CD14-positive monocyte (primary cell): Measurements from ENCODE around the gene SLC47A2. TPM values are rescaled to one million over a fixed set of nuclear protein-coding genes. Genes with fewer than 3 reads are reported as not detected.

ENCODE experiments used
- DNase-seq, 3 donors: peaks; one replicate each; pipeline ENCODE4 v3.0.0-alpha.2; 2011 to 2022
- H2AFZ ChIP-seq: 2 replicates; pipeline ENCODE4 v1.6.0; 2012; ENCODE audit warnings: mild to moderate bottlenecking, low read depth, low read length, inconsistent platforms; ENCODE audit not compliant: insufficient read depth, poor library complexity, severe bottlenecking
- H3K27ac ChIP-seq, 2 donors: 1 replicate in 1 of 2; 2 replicates in 1 of 2; pipeline ENCODE4 v1.5.1; 2012 to 2013; ENCODE audit warnings: low read length in 2 of 2, control low read depth in 1 of 2, inconsistent platforms in 1 of 2, low read depth in 1 of 2, mild to moderate bottlenecking in 1 of 2
- H3K27me3 ChIP-seq, 2 donors: one replicate each; pipeline versions ENCODE4 v1.6.0 to v1.6.1; 2011 to 2013; ENCODE audit warnings: low read length in 2 of 2; ENCODE audit not compliant: control insufficient read depth in 2 of 2, insufficient read depth in 2 of 2
- H3K36me3 ChIP-seq, 2 donors: replicated peaks in 1 of 2; 1 replicate in 1 of 2; 2 replicates in 1 of 2; pipeline versions ENCODE4 v1.5.1 to v1.6.1; 2012 to 2013; ENCODE audit warnings: low read length in 2 of 2, control low read depth in 1 of 2, inconsistent platforms in 1 of 2, mild to moderate bottlenecking in 1 of 2; ENCODE audit not compliant: insufficient read depth in 2 of 2, control insufficient read depth in 1 of 2
- H3K4me1 ChIP-seq, 2 donors: 1 replicate in 1 of 2; 2 replicates in 1 of 2; pipeline versions ENCODE4 v1.5.1 to v1.6.1; 2012 to 2013; ENCODE audit warnings: low read length in 2 of 2, control low read depth in 1 of 2, inconsistent platforms in 1 of 2, mild to moderate bottlenecking in 1 of 2, moderate library complexity in 1 of 2; ENCODE audit not compliant: insufficient read depth in 2 of 2, control insufficient read depth in 1 of 2
- H3K4me2 ChIP-seq: replicated peaks from 2 replicates; pipeline ENCODE3; 2012; ENCODE audit warnings: low read length, moderate library complexity, mild to moderate bottlenecking; ENCODE audit not compliant: poor library complexity, severe bottlenecking; ENCODE audit errors: extremely low read depth
- H3K4me3 ChIP-seq, 3 experiments: fragments of 200-600 bp in 1 of 3; sonication (generic) in 1 of 3; replicated peaks in 1 of 3; 1 replicate in 2 of 3; 2 replicates in 1 of 3; pipeline ENCODE4 v1.5.1; 2011 to 2013; ENCODE audit warnings: low read length in 3 of 3, mild to moderate bottlenecking in 3 of 3, control low read depth in 2 of 3, low read depth in 2 of 3, inconsistent platforms in 1 of 3, moderate library complexity in 1 of 3
- H3K79me2 ChIP-seq: 2 replicates; pipeline ENCODE4 v1.6.0; 2012; ENCODE audit warnings: mild to moderate bottlenecking, control low read depth, inconsistent platforms, low read length, moderate library complexity; ENCODE audit not compliant: insufficient read depth
- H3K9ac ChIP-seq: 2 replicates; pipeline ENCODE4 v1.6.0; 2017; ENCODE audit warnings: low read length, mild to moderate bottlenecking; ENCODE audit not compliant: insufficient read depth, poor library complexity, severe bottlenecking
- H3K9me3 ChIP-seq, 2 donors: replicated peaks in 1 of 2; 1 replicate in 1 of 2; 2 replicates in 1 of 2; pipeline versions ENCODE4 v1.5.1 to v1.6.1; 2012 to 2013; ENCODE audit warnings: low read length in 2 of 2, control low read depth in 1 of 2; ENCODE audit not compliant: control insufficient read depth in 1 of 2, insufficient read depth in 1 of 2
- H4K20me1 ChIP-seq: 2 replicates; pipeline ENCODE4 v1.6.0; 2012; ENCODE audit warnings: mild to moderate bottlenecking, low read length, control low read depth, moderate library complexity; ENCODE audit not compliant: insufficient read depth
- H3K27ac Mint-ChIP-seq, 7 donors: one replicate each; pipeline ENCODE4 v1.8.0; 2020; ENCODE audit warnings: mild to moderate bottlenecking in 7 of 7, mixed read lengths in 7 of 7, moderate library complexity in 6 of 7, inconsistent platforms in 2 of 7
- H3K27me3 Mint-ChIP-seq, 3 donors: one replicate each; pipeline ENCODE4 v1.8.0; 2021 to 2022; ENCODE audit warnings: low read depth in 3 of 3, mild to moderate bottlenecking in 3 of 3, mixed read lengths in 3 of 3, moderate library complexity in 3 of 3, inconsistent platforms in 1 of 3
- H3K36me3 Mint-ChIP-seq, 2 donors: one replicate each; pipeline ENCODE4 v1.8.0; 2020; ENCODE audit warnings: mixed read lengths in 2 of 2, inconsistent platforms in 1 of 2, mild to moderate bottlenecking in 1 of 2
- H3K4me1 Mint-ChIP-seq: one replicate; pipeline ENCODE4 v1.8.0; 2020; ENCODE audit warnings: mild to moderate bottlenecking, mixed read lengths
- H3K4me3 Mint-ChIP-seq, 2 donors: one replicate each; pipeline ENCODE4 v1.8.0; 2020; ENCODE audit warnings: mild to moderate bottlenecking in 2 of 2, mixed read lengths in 2 of 2, moderate library complexity in 1 of 2
- H3K9me3 Mint-ChIP-seq, 7 donors: one replicate each; pipeline ENCODE4 v1.8.0; 2020 to 2022; ENCODE audit warnings: mixed read lengths in 7 of 7, mild to moderate bottlenecking in 6 of 7, moderate library complexity in 6 of 7, inconsistent platforms in 2 of 7
- CTCF ChIP-seq: fragments of 200-600 bp; IDR thresholded peaks from one replicate; pipeline ENCODE4 v1.8.0; 2022; ENCODE audit warnings: antibody characterized with exemption, mild to moderate bottlenecking
- WGBS: methylation state at CpG from one replicate; pipeline ENCODE4 v1.1.5; 2013; ENCODE audit warnings: missing lambda C conversion rate; ENCODE audit not compliant: insufficient coverage; 5-methylcytosine and 5-hydroxymethylcytosine counted together
- intact Hi-C, 2 donors: fragments of 100-400 bp; cut with micrococcal nuclease; formaldehyde crosslinking; loops; one replicate each; pipeline versions ENCODE4 v1.15.0 to v1.15.1; 2023
- polyA plus RNA-seq, 3 donors: library from polyadenylated mRNA; depleted of rRNA in 1 of 3; unstranded in 2 of 3; stranded (reverse) in 1 of 3; fragments of 300-500 nt in 2 of 3; fragments of >200 nt in 1 of 3; fragmentation: Illumina TruSeq in 2 of 3; gene quantifications; 1 replicate in 2 of 3; 2 replicates in 1 of 3; pipeline ENCODE4 v1.2.3, GENCODE V29; 2012 to 2021

Gene SLC47A2
- polyA plus RNA-seq, 3 donors: not detected

- no peaks in the 10 kb centered on the region for H3K79me2 ChIP-seq
- Mint-ChIP-seq H3K4me1 (no peaks in the 10 kb centered on the region), H3K36me3 (no peaks in the 10 kb centered on the region), H3K4me3 (no peak overlapping the region), H3K27me3 (peaks cover 2 to 4% (median 4%) of the 10 kb centered on the region in 3 donors), H3K9me3 (no peaks in the 10 kb centered on the region), H3K27ac (no peak overlapping the region)
- H4K20me1 ChIP-seq: no peaks in the 10 kb centered on the region
- no peak for TF ChIP-seq CTCF
- H3K27ac ChIP-seq: no peak overlapping the region
- no peak for DNase-seq
- H3K9me3 ChIP-seq: no peaks in the 10 kb centered on the region
- intact Hi-C loops: no loop called here
- 100% methylated on average over 1 of the region's 2 CpGs for WGBS
- no peaks in the 10 kb centered on the region for H3K27me3 ChIP-seq
- H3K9ac ChIP-seq: no peak overlapping the region
- no peaks in the 10 kb centered on the region for H3K4me1 ChIP-seq
- H3K4me3 ChIP-seq: no peak overlapping the region
- no peak overlapping the region for H3K4me2 ChIP-seq
- no peak overlapping the region for H2AFZ ChIP-seq
- no peaks in the 10 kb centered on the region for H3K36me3 ChIP-seq
Observed at GRCh38 chr17:19631905-19632304, 84.5 kb downstream of the SLC47A2 start.

- Histone ChIP-seq H3K4me3 (no peak overlapping the region), H3K9me3 (no peaks in the 10 kb centered on the region), H4K20me1 (no peaks in the 10 kb centered on the region), H3K27ac (no peak overlapping the region), H3K9ac (no peak overlapping the region), H3K27me3 (no peaks in the 10 kb centered on the region), H3K4me2 (no peak overlapping the region), H2AFZ (no peak overlapping the region), H3K36me3 (no peaks in the 10 kb centered on the region), H3K79me2 (no peaks in the 10 kb centered on the region), H3K4me1 (no peaks in the 10 kb centered on the region)
- Mint-ChIP-seq H3K36me3 (no peaks in the 10 kb centered on the region), H3K9me3 (peaks cover 0 to 3% (median 0%) of the 10 kb centered on the region in 7 donors), H3K27ac (no peak overlapping the region), H3K4me3 (no peak overlapping the region), H3K27me3 (peaks cover 1 to 3% (median 2%) of the 10 kb centered on the region in 3 donors), H3K4me1 (no peaks in the 10 kb centered on the region)
- TF ChIP-seq CTCF: no peak
- no peak for DNase-seq
- WGBS: no CpG with 5 or more reads among the region's 1 CpG
- intact Hi-C loops: no loop called here
Observed at GRCh38 chr17:19630661-19631060, 85.7 kb downstream of the SLC47A2 start.
